Natural killer cell (primary cell): Measurements from ENCODE around the gene NLN. TPM values are rescaled to one million over a fixed set of nuclear protein-coding genes. Genes with fewer than 3 reads are reported as not detected.

ENCODE experiments used
- ATAC-seq, 3 donors: fragments of 150-1000 bp in 2 of 3; fragments of 200-7000 bp in 1 of 3; cut with Tn5 transposase; 1 replicate in 1 of 3; 2 replicates in 2 of 3; pipeline ENCODE4 v1.10.0; 2021; ENCODE audit warnings: mild to moderate bottlenecking in 2 of 3, moderate library complexity in 2 of 3
- DNase-seq, 2 donors: peaks; one replicate each; pipeline versions ENCODE4 v3.0.0 to v3.0.0-alpha.2; 2013 to 2021; ENCODE audit warnings: mixed read lengths in 1 of 2
- H3K27ac ChIP-seq: one replicate; pipeline ENCODE4 v1.5.1; 2013; ENCODE audit warnings: mild to moderate bottlenecking, low read length
- H3K27me3 ChIP-seq: one replicate; pipeline ENCODE4 v1.6.1; 2013; ENCODE audit warnings: low read length; ENCODE audit not compliant: control insufficient read depth, insufficient read depth
- H3K36me3 ChIP-seq: one replicate; pipeline ENCODE4 v1.6.1; 2013; ENCODE audit warnings: low read length; ENCODE audit not compliant: control insufficient read depth, insufficient read depth
- H3K4me1 ChIP-seq: one replicate; pipeline ENCODE4 v1.6.1; 2013; ENCODE audit warnings: low read length; ENCODE audit not compliant: control insufficient read depth, insufficient read depth
- H3K4me3 ChIP-seq: one replicate; pipeline ENCODE4 v1.5.1; 2013; ENCODE audit warnings: low read length
- H3K9me3 ChIP-seq: one replicate; pipeline ENCODE4 v1.6.1; 2013; ENCODE audit warnings: low read length; ENCODE audit not compliant: control insufficient read depth, insufficient read depth
- H3K27ac Mint-ChIP-seq, 2 donors: one replicate each; pipeline ENCODE4 v1.8.0; 2022; ENCODE audit warnings: mild to moderate bottlenecking in 2 of 2, mixed read lengths in 2 of 2, moderate library complexity in 1 of 2
- H3K27me3 Mint-ChIP-seq, 2 donors: one replicate each; pipeline ENCODE4 v1.8.0; 2022; ENCODE audit warnings: low read depth in 2 of 2, mixed read lengths in 2 of 2
- H3K36me3 Mint-ChIP-seq: one replicate; pipeline ENCODE4 v1.8.0; 2022; ENCODE audit warnings: mixed read lengths
- H3K4me1 Mint-ChIP-seq, 2 donors: one replicate each; pipeline ENCODE4 v1.8.0; 2022; ENCODE audit warnings: mixed read lengths in 2 of 2
- H3K4me3 Mint-ChIP-seq: one replicate; pipeline ENCODE4 v1.8.0; 2022; ENCODE audit warnings: mild to moderate bottlenecking, moderate library complexity, mixed read lengths
- H3K9me3 Mint-ChIP-seq, 2 donors: one replicate each; pipeline ENCODE4 v1.8.0; 2022; ENCODE audit warnings: mixed read lengths in 2 of 2
- CTCF ChIP-seq: fragments of 200-600 bp; IDR thresholded peaks from one replicate; pipeline ENCODE4 v1.8.0; 2022; ENCODE audit warnings: antibody characterized with exemption
- WGBS: methylation state at CpG from one replicate; pipeline ENCODE4 v1.1.7; 2013; ENCODE audit warnings: missing lambda C conversion rate; ENCODE audit not compliant: insufficient coverage; 5-methylcytosine and 5-hydroxymethylcytosine counted together
- intact Hi-C: fragments of 100-400 bp; cut with micrococcal nuclease; formaldehyde crosslinking; loops from one replicate; pipeline ENCODE4 v1.14.2; 2022
- total RNA-seq, 4 donors: library from RNA; stranded (reverse); fragments of 120-200 nt in 1 of 4; gene quantifications; one replicate each; pipeline versions ENCODE4 v1.2.3 to v1.2.4, GENCODE V29; 2013 to 2022

The NLN gene
- total RNA-seq, 3 donors from 2014 or later (not counting 1 experiment from before 2014, with no cell fraction given): 0.86 to 2.0 (median 1.3) TPM

GRCh38 chr5:65760504-65761275, 38.7 kb downstream of the NLN start:
- Mint-ChIP-seq H3K27me3 (peaks cover 0 to 9% of the 10 kb centered on the region in 2 donors), H3K36me3 (no peaks in the 10 kb centered on the region), H3K9me3 (no peaks in the 10 kb centered on the region), H3K27ac (no peak overlapping the region), H3K4me1 (peaks cover 6% of the 10 kb centered on the region in 2 donors), H3K4me3 (no peak overlapping the region)
- Histone ChIP-seq H3K4me3 (no peak overlapping the region), H3K27ac (no peak overlapping the region), H3K4me1 (peaks cover 8% of the 10 kb centered on the region), H3K36me3 (no peaks in the 10 kb centered on the region), H3K27me3 (no peaks in the 10 kb centered on the region), H3K9me3 (no peaks in the 10 kb centered on the region)
- ATAC-seq (peak; percentile 89 to 100 (median 100)), DNase-seq (peak; percentile 34 to 83)
- TF ChIP-seq CTCF: peak; percentile 62
- 43% methylated on average over 2 of the region's 2 CpGs for WGBS
- intact Hi-C loops: loop anchor here (2.0 to 10.0 kb wide), 5 partner anchors 164 to 996 kb away; partner anchors contain the start of genes ERBIN and SREK1

GRCh38 chr5:65762234-65762633, 40.2 kb downstream of the NLN start:
- H3K27ac ChIP-seq: no peak overlapping the region
- H3K4me1 ChIP-seq: peaks cover 8% of the 10 kb centered on the region
- H3K4me3 ChIP-seq: no peak overlapping the region
- WGBS: no CpG with 5 or more reads among the region's 1 CpG
- no peaks in the 10 kb centered on the region for H3K36me3 Mint-ChIP-seq
- H3K9me3 Mint-ChIP-seq: no peaks in the 10 kb centered on the region
- H3K36me3 ChIP-seq: no peaks in the 10 kb centered on the region
- intact Hi-C loops: loop anchor here (1.0 to 10.0 kb wide), 5 partner anchors 26 to 413 kb away; partner anchors contain the start of genes ERBIN and SREK1
- H3K9me3 ChIP-seq: no peaks in the 10 kb centered on the region
- H3K27me3 ChIP-seq: no peaks in the 10 kb centered on the region
- TF ChIP-seq CTCF: no peak
- no peak overlapping the region for H3K27ac Mint-ChIP-seq
- no peak for ATAC-seq
- no peak overlapping the region for H3K4me3 Mint-ChIP-seq
- DNase-seq: no peak
- H3K27me3 Mint-ChIP-seq: peaks cover 0 to 9% of the 10 kb centered on the region in 2 donors
- H3K4me1 Mint-ChIP-seq: peaks cover 6% of the 10 kb centered on the region in 2 donors

GRCh38 chr5:65765582-65765981, 43.6 kb downstream of the NLN start:
- ATAC-seq: no peak
- no peak overlapping the region for H3K4me3 Mint-ChIP-seq

More at GRCh38 chr5:65765582-65765981, 43.6 kb downstream of the NLN start:
- Histone ChIP-seq H3K27ac (no peak overlapping the region), H3K27me3 (no peaks in the 10 kb centered on the region), H3K4me3 (no peak overlapping the region), H3K4me1 (peaks cover 6% of the 10 kb centered on the region), H3K9me3 (no peaks in the 10 kb centered on the region), H3K36me3 (no peaks in the 10 kb centered on the region)
- Mint-ChIP-seq H3K27ac (no peak overlapping the region), H3K36me3 (no peaks in the 10 kb centered on the region), H3K27me3 (peaks cover 0 to 6% of the 10 kb centered on the region in 2 donors), H3K9me3 (no peaks in the 10 kb centered on the region), H3K4me1 (peaks cover 6% of the 10 kb centered on the region in 2 donors)
- DNase-seq: no peak
- intact Hi-C loops: loop anchor here (10.0 kb wide), 4 partner anchors 159 to 409 kb away; partner anchors contain the start of genes ERBIN and SREK1
- no peak for TF ChIP-seq CTCF
- WGBS: 80% methylated on average over 1 of the region's 1 CpG
